Endodermal cell (in vitro differentiated cells): ENCODE measurements around the gene PSMD1. TPM values are rescaled to one million over a fixed set of nuclear protein-coding genes. Genes with fewer than 3 reads are reported as not detected.
A peak's percentile ranks its signal among the peaks of the same experiment; 100 is the strongest.

Source experiments
- DNase-seq: peaks from one replicate; pipeline ENCODE4 v3.0.0-alpha.2; 2017
- H3K27ac ChIP-seq: 2 replicates; pipeline ENCODE4 v1.5.1; 2013; ENCODE audit warnings: mild to moderate bottlenecking, low read depth, low read length, moderate library complexity
- H3K27me3 ChIP-seq: 2 replicates; pipeline ENCODE4 v1.6.1; 2013; ENCODE audit warnings: mild to moderate bottlenecking, low read length, moderate library complexity; ENCODE audit not compliant: insufficient read depth, control insufficient read depth, poor library complexity, severe bottlenecking
- H3K36me3 ChIP-seq: 2 replicates; pipeline ENCODE4 v1.7.0; 2013; ENCODE audit warnings: mild to moderate bottlenecking, low read length, moderate library complexity; ENCODE audit not compliant: control insufficient read depth, insufficient read depth
- H3K4me1 ChIP-seq: one replicate; pipeline ENCODE4 v1.7.0; 2013; ENCODE audit warnings: low read length; ENCODE audit not compliant: control insufficient read depth, insufficient read depth
- H3K4me3 ChIP-seq: 2 replicates; pipeline ENCODE4 v1.5.1; 2013; ENCODE audit warnings: mild to moderate bottlenecking, low read length, moderate library complexity
- H3K9ac ChIP-seq: 2 replicates; pipeline ENCODE4 v1.6.1; 2013; ENCODE audit warnings: mild to moderate bottlenecking, low read length, moderate library complexity; ENCODE audit not compliant: poor library complexity, severe bottlenecking; ENCODE audit errors: extremely low read depth
- H3K9me3 ChIP-seq: 2 replicates; pipeline ENCODE4 v1.6.1; 2013; ENCODE audit warnings: mild to moderate bottlenecking, low read length, moderate library complexity; ENCODE audit not compliant: control insufficient read depth
- H3K27ac Mint-ChIP-seq: 2 replicates; pipeline ENCODE4 v1.8.0; 2020; ENCODE audit warnings: mixed read lengths
- H3K27me3 Mint-ChIP-seq: 2 replicates; pipeline ENCODE4 v1.8.0; 2021; ENCODE audit warnings: mild to moderate bottlenecking, mixed read lengths; ENCODE audit not compliant: insufficient read depth
- H3K36me3 Mint-ChIP-seq: 2 replicates; pipeline ENCODE4 v1.8.0; 2020; ENCODE audit warnings: low read depth, mixed read lengths
- H3K4me1 Mint-ChIP-seq: 2 replicates; pipeline ENCODE4 v1.8.0; 2020; ENCODE audit warnings: mixed read lengths
- H3K4me3 Mint-ChIP-seq: 2 replicates; pipeline ENCODE4 v1.8.0; 2020; ENCODE audit warnings: mild to moderate bottlenecking, moderate library complexity, mixed read lengths
- H3K9me3 Mint-ChIP-seq: 2 replicates; pipeline ENCODE4 v1.8.0; 2020; ENCODE audit warnings: mild to moderate bottlenecking, mixed read lengths
- WGBS, 2 experiments: methylation state at CpG; one replicate each; pipeline versions ENCODE4 v1.1.5 to v1.1.7; 2013; ENCODE audit warnings: missing lambda C conversion rate in 2 of 2, mixed read lengths in 1 of 2; ENCODE audit not compliant: insufficient coverage in 1 of 2, insufficient read length in 1 of 2; 5-methylcytosine and 5-hydroxymethylcytosine counted together
- total RNA-seq, 2 donors: library from RNA; stranded (reverse); fragmentation: NEBNext Ultra II Directional in 1 of 2; extraction: Animal tissue kit (Norgen Biotek cat#: 25700) in 1 of 2; gene quantifications; 2 replicates in 1 of 2; 3 replicates in 1 of 2; pipeline ENCODE4 v1.2.1, GENCODE V29; 2021
- TF ChIP-seq, protein P1 (sequence below): fragments of 200-600 bp; sonication (generic); conservative IDR thresholded peaks from 2 replicates; pipeline ENCODE4 v1.5.0; 2021; ENCODE audit warnings: antibody characterized with exemption, mild to moderate bottlenecking

The PSMD1 gene
- total RNA-seq, 2 donors from 2014 or later, result 148 to 158 TPM

DNA sequence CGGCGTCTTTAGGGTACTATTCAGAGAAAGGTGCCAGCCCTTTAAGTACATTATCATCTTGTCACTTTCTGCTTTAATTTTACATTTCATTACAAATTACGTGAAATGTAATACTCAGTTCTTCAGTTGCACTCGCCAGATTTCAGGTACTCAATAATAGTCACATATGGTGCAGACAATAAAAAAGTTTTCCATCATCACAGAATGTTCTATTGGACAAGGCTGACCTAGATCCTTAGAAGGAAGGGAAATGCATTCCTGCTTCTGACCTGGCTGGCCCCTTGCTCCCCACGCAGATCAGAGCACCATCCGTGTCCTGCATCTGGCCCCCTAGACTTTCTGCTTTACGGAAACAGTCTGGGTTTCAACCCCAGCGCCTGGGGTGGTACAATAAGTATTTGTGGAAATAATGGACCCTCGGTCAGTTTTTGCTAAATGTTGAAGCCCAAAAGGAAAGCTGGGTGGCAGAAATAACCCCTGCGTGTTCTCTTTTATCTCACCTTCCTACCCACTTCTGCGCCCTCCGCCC, 20.0 kb upstream of the PSMD1 start:
- 78 to 79% methylated on average over 6 to 11 of the region's 12 CpGs for WGBS, 2 experiments
- peaks cover 76% of the 10 kb centered on the region for H3K27me3 ChIP-seq

DNA sequence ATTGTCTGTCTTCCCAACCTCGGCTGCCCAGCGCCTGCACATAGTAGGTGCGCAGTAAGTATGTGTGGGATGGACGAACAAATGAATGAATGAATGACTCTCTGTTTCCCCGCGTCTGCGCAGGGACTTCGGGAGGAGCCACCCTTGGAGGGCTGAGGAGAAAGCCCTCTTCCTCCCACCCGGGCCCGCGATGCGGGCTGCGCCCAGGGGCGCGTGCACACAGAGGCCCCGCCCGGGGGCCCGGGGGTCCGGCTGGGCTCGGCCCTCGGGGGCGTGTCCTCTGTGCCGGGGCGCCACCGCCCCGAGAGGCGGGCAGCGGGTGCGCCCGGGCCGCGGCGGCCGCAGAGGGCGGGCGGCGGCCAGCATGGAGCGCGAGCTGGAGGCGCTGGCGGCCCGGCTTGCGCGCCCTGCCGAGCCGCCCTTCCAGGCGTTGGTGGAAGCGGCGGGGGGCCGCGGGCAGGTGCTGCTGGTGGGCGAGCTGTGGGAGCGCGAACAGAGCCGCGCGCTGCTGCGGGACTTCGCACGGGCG, 19.4 kb upstream of the PSMD1 start, which contains the start of gene C2orf72:
TSS of gene C2orf72 (plus strand) at position 322 of the 529 bp plus-strand sequence. CDS start at position 365, 43 bp downstream.
- Mint-ChIP-seq H3K27me3 (peaks cover 72% of the 10 kb centered on the region), H3K4me3 (peak within 1 kb of the TSS; percentile 46), H3K9me3 (no peaks in the 10 kb centered on the region), H3K36me3 (no peaks in the 10 kb centered on the region), H3K27ac (no peak within 1 kb of the TSS), H3K4me1 (peaks cover 10% of the 10 kb centered on the region)
- TF ChIP-seq, protein P1, sequence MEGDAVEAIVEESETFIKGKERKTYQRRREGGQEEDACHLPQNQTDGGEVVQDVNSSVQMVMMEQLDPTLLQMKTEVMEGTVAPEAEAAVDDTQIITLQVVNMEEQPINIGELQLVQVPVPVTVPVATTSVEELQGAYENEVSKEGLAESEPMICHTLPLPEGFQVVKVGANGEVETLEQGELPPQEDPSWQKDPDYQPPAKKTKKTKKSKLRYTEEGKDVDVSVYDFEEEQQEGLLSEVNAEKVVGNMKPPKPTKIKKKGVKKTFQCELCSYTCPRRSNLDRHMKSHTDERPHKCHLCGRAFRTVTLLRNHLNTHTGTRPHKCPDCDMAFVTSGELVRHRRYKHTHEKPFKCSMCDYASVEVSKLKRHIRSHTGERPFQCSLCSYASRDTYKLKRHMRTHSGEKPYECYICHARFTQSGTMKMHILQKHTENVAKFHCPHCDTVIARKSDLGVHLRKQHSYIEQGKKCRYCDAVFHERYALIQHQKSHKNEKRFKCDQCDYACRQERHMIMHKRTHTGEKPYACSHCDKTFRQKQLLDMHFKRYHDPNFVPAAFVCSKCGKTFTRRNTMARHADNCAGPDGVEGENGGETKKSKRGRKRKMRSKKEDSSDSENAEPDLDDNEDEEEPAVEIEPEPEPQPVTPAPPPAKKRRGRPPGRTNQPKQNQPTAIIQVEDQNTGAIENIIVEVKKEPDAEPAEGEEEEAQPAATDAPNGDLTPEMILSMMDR, result no peak
- Histone ChIP-seq H3K36me3 (no peaks in the 10 kb centered on the region), H3K4me3 (peak within 1 kb of the TSS; percentile 69), H3K9ac (no peak within 1 kb of the TSS), H3K27ac (no peak within 1 kb of the TSS), H3K27me3 (peaks cover 72% of the 10 kb centered on the region), H3K9me3 (no peaks in the 10 kb centered on the region), H3K4me1 (no peaks in the 10 kb centered on the region)
- DNase-seq, result peak; percentile 70
- WGBS, 2 experiments, result 0 to 3% methylated on average over 14 to 61 of the region's 61 CpGs

More for the DNA sequence above, 20.0 kb upstream of the PSMD1 start:
- peak overlapping the region; percentile 29 for H3K4me3 Mint-ChIP-seq
- Histone ChIP-seq H3K36me3 (no peaks in the 10 kb centered on the region), H3K4me3 (no peak overlapping the region), H3K4me1 (no peaks in the 10 kb centered on the region), H3K9ac (no peak overlapping the region), H3K27ac (no peak overlapping the region), H3K9me3 (no peaks in the 10 kb centered on the region)
- no peak for DNase-seq
- TF ChIP-seq, protein P1, result no peak
- peaks cover 78% of the 10 kb centered on the region for H3K27me3 Mint-ChIP-seq
- H3K27ac Mint-ChIP-seq, result no peak overlapping the region
- peaks cover 10% of the 10 kb centered on the region for H3K4me1 Mint-ChIP-seq
- H3K36me3 Mint-ChIP-seq, result no peaks in the 10 kb centered on the region
- H3K9me3 Mint-ChIP-seq, result no peaks in the 10 kb centered on the region

DNA sequence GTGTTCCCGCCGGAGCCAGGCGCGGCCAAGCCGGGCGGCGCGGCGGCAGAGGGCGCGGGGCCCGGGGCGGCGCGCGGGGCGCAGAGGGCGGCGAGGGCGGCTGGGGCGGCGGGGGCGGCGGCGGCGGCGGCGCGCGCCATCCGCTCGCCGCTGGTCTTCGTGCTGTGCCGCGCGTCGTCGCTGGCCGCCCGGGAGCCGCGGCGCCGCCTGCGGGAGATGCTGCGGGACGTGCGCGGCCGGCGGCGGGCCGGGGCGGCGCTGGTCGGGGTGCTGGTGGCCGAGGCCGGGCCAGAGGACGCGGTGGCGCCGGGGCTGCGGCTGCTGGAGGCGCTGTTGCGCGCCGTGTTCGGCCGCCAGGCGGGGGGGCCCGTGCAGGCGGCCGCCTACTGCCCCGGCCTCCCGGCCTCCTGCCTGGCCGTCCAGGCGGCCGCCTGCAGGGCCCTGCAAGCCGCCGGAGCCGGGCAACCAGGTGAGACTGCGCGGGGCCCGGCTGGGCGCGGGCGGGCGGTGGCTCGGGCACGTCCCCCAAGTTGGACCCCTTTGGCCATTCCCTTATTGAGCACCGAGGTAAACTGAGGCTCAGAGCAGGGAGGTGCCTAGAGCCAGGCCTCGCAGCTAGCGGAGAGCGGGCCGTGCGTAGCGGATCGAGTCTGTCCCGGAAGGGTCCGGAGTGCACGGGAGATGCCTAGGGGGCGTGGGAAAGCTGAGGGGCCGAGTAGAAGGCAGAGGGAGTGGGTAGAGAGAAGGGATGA, 18.8 kb upstream of the PSMD1 start:
- Mint-ChIP-seq H3K27me3 (peaks cover 66% of the 10 kb centered on the region), H3K4me1 (peaks cover 10% of the 10 kb centered on the region), H3K27ac (no peak overlapping the region), H3K36me3 (no peaks in the 10 kb centered on the region), H3K4me3 (peak overlapping the region; percentile 46), H3K9me3 (no peaks in the 10 kb centered on the region)
- Histone ChIP-seq H3K9me3 (no peaks in the 10 kb centered on the region), H3K9ac (no peak overlapping the region), H3K27me3 (peaks cover 67% of the 10 kb centered on the region), H3K4me3 (peak overlapping the region; percentile 69), H3K36me3 (no peaks in the 10 kb centered on the region), H3K4me1 (no peaks in the 10 kb centered on the region), H3K27ac (no peak overlapping the region)
- 1 to 5% methylated on average over 8 to 104 of the region's 104 CpGs for WGBS, 2 experiments
- DNase-seq, result peak; percentile 71
- TF ChIP-seq, protein P1, result peak; percentile 23
